GM18517 (cell line): Measurements from ENCODE around the gene OR10D3.
"Not testable (repeated sequence)": the region's sequence is repeated elsewhere in the genome, so short reads cannot be mapped to it uniquely, and the experiment has no call there.

Experiments
- ATAC-seq: cut with Tn5 transposase; IDR thresholded peaks from one replicate; pipeline ENCODE4 v1.9.1; 2021; ENCODE audit warnings: mild to moderate bottlenecking, moderate library complexity; ENCODE audit not compliant: unreplicated experiment

The OR10D3 gene

DNA sequence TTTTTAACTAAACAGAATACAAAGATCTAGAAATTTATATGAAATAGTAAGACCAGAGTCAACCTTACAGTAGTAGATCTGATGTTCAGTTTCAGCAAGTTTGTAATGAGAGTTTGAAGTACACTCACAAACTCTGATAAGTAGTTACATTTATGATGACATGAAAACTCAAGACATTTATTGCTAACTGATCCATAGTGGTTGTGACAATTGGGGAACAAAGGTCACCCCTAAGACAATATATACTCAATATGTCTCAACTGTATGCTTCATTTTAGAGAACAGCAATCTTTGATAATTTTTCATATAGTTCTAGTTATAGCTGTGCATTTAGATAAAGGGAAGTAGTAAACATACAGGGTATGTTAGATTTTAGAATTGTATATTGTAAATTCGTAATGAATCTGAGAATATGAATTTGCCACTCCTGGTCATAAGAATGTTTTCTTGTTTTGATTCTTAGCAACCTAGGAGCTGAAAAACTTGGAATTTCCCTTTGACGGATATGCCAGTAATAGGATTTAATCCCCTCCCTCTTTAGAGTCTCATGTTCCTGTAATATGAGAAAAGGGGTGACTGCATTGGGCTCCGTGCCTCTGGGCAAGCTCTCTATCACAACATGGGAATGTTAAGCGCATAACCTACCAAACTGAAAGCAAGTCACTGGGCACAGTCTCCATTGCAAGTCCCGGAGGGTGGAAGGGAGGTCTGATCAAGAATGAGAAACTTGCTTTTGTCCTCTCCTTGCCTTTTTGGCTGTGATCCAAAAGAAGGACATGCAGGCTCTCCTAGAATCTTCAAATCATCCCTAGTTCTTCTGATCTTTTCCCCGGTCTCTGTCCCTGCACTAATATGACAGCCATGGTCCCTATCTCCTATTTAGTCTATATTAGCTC is 11.4 kb downstream of the OR10D3 start:
- no peak for ATAC-seq

- ATAC-seq = peak; percentile 83
Measured at GRCh38 chr11:124195189-124195734, 12.1 kb downstream of the OR10D3 start.

GRCh38 chr11:124197999-124198398 is 14.9 kb downstream of the OR10D3 start:
- ATAC-seq = no peak

DNA sequence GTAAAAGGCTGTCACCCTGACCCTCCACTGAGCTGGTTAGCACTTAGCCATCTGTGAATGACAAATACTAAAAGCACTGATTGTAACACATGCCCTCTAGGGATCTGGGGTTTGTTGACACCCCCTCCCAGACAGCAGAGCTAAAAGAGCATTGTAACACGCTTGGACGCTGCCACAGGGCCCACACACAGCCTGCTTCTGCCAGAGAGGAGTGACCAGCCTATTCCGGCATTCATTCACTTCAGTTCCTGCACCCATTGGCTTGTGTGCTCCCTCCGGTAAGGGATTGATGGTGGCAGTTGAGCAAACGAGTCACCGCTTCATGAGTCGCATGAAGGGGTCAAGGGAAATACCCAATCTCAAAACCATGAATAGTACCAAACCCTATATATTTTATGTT is 15.8 kb downstream of the OR10D3 start:
- no peak for ATAC-seq

DNA sequence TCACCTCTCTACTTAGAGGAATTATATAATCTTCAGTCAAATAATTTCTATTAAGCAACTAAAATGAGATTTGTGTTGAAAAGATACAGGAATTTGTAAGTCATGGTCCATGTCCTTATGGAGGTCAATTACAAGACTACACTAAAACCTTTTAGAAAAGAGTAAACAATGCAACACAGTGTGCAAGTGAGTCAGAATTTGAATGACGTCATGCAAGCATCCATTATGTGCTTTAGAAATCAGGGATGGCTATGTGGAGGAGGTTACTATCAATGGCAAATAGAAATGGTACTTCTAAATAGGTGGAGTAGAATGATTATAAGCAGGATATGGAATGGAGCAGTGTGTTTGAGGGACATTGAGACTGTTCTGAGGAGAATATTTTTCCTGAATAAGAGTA is 16.6 kb downstream of the OR10D3 start:
- ATAC-seq = no peak

DNA sequence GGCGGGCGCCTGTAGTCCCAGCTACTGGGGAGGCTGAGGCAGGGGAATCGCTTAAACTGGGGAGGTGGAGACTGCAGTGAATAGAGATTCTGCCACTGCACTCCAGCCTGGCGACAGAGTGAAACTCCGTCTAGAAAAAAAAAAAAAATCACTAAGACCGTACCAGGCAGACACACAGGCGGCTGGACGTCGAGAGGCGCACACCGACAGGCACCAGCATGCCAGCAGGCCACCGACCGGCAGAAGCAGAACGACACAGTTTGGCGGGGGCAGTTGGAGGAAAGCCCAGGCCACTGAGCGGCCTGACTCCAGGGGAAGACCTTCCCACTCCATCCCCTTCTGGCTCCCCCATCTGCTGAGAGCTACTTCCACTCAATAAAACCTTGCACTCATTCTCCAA is 17.5 kb downstream of the OR10D3 start:
- no peak for ATAC-seq

DNA sequence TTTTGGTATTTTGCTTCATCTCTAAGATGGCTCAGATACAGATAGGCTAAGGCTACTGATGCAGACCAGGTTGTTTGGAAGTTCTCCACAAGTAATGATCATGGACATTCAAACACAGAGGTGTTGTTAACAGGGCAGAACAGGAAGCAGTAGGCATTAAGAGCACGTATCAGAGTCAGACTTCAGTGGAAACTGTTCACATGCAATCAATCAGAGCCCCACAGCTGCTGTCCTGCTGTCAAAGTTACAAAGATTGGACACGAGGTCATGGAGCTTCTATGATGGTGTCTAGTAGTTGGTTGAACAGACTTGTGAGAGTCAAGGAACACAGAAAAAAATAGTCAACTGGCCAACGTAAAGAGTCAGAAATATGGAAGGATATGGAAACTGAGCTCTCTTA is 19.8 kb downstream of the OR10D3 start:
- ATAC-seq = no peak

- ATAC-seq = no peak
Measured at GRCh38 chr11:124204008-124204407, 20.9 kb downstream of the OR10D3 start.

DNA sequence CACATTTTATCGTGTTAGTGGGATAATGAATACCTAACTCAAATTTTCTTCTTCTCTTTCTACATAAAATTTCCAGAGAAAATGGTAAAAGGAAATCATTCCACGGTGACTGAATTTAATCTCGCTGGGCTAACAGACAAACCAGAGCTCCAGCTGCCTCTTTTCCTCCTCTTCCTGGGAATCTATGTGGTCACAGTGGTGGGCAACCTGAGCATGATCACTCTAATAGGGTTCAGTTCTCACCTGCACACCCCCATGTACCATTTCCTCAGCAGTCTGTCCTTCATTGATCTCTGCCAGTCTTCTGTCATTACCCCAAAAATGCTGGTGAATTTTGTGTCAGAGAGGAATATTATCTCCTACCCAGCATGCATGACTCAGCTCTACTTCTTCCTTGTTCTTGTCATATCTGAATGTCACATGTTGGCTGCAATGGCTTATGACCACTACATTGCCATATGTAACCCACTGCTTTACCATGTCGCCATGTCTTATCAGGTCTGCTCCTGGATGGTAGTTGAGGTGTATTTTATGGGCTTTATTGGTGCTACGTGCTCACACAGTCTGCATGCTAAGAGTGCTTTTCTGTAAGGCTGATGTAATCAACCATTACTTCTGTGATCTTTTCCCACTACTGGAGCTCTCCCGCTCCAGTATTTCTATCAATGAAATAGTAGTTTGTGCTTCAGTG is 24.1 kb downstream of the OR10D3 start:
- no peak for ATAC-seq

- no peak for ATAC-seq
Measured at GRCh38 chr11:124209824-124210357, 26.7 kb downstream of the OR10D3 start.

DNA sequence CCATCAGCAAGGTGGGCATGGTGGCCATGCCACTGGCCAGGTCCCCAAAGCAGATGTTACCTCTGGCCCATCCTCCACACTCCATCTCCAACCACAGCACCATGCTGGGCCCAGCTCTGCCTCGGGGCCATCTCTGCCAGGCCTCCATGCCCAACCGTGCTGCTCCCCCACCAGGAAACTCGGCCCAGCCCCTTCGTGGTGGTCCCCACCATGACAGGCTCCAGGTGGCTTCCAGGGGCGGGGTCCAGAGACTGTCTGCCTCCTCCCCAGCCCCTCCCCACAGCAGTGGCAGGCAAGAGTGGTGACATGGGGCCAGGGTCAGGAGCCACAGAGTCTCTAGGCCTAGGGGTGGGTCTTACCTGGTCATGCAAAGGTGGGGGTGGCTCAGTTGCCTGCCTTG is 27.3 kb downstream of the OR10D3 start:
- ATAC-seq = no peak

GRCh38 chr11:124211321-124211720 is 28.2 kb downstream of the OR10D3 start:
- ATAC-seq = no peak

DNA sequence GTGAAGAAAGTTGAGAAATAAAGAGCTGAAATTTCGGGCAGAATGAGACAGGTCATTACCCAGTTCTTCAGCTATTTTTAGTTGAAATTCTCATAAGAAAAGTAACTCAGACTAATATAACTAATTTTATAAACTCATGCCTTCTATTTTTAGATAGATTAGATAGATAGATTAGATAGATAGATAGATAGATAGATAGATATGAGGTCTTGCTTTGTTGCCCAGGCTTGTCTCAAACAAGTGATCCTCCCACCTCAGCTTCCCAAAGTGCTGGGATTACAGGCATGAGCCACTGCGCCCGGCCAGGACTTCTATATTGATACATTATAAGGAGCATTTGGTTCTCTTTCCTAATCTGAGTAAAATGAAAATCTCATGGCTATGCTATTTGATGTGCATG is 30.9 kb downstream of the OR10D3 start:
- ATAC-seq = no peak

DNA sequence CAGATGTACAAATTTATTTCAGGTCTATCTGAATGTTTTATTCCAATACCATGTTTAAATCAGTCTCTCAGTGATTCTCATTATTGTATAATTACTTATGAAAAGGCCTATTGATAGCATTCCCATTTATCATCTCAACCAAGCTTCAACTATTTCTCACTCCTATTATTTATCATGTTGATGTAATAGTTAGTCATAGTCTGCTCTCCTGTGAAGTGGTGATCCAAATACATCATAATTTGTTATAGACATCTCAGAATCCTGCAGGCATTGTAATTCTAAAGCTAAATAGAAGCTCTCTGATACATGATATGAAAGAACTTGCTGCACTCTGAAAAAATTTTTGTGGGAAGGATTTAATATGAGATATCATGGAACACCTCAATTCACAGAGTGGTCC is 36.0 kb downstream of the OR10D3 start:
- no peak for ATAC-seq

- no peak for ATAC-seq
Measured at GRCh38 chr11:124222407-124222806, 39.3 kb downstream of the OR10D3 start.

DNA sequence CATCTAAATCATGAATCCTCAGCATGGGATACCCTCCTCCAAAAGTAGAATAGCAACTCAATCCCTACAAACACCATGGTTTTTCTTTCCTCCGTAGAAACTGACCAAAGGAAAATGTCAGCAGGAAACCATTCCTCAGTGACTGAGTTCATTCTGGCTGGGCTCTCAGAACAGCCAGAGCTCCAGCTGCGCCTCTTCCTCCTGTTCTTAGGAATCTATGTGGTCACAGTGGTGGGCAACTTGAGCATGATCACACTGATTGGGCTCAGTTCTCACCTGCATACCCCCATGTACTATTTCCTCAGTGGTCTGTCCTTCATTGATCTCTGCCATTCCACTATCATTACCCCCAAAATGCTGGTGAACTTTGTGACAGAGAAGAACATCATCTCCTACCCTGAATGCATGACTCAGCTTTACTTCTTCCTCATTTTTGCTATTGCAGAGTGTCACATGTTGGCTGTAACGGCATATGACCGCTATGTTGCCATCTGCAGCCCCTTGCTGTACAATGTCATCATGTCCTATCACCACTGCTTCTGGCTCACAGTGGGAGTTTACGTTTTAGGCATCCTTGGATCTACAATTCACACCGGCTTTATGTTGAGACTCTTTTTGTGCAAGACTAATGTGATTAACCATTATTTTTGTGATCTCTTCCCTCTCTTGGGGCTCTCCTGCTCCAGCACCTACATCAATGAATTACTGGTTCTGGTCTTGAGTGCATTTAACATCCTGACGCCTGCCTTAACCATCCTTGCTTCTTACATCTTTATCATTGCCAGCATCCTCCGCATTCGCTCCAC is 41.7 kb downstream of the OR10D3 start:
- not testable (repeated sequence) for ATAC-seq

DNA sequence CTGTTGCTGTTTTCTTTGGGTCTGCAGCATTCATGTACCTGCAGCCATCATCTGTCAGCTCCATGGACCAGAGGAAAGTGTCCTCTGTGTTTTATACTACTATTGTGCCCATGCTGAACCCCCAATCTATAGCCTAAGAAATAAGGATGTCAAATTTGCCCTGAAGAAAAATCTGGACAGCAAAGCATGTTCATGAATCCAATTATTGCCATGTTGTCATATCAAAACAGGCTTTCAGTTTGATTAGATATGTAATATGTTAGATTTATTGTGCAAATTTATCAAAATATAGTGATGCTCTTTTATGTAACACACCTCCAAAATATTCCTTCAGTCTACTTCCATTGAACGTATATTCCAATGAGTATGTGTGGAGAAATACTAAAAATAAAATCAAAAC is 42.3 kb downstream of the OR10D3 start:
- ATAC-seq = no peak

DNA sequence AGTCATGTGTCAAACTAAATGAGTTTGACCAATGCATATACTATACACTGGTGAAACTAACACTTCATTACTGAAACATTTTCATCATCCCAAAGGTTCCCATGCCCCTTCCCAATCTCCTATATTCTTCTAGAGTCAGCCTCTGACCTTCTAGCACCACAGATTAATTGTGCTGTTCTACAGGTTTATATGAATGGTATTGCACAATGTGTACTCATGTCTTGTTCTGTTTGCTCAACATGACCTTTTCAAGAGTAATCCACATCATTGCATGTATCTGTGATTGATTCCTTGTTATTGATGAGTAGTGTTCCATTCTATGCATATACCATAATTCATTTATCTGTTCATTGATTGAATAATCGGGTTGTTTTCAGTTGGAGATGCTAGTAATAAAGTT is 50.2 kb downstream of the OR10D3 start:
- no peak for ATAC-seq
